T-helper 17 cell (primary cell): ENCODE results near the gene MRPL36. TPM values are rescaled to one million over a fixed set of nuclear protein-coding genes. Genes with fewer than 3 reads are reported as not detected.

ENCODE experiments used
- ATAC-seq: fragments of 150-1000 bp; cut with Tn5 transposase; 2 replicates; pipeline ENCODE4 v1.10.0; 2021; ENCODE audit warnings: mild to moderate bottlenecking, moderate library complexity
- DNase-seq, 3 donors: peaks; one replicate each; pipeline versions ENCODE4 v3.0.0 to v3.0.0-alpha.2; 2020 to 2021
- H3K9me3 ChIP-seq: one replicate; pipeline ENCODE4 v1.7.0; 2013; ENCODE audit warnings: low read length, mild to moderate bottlenecking; ENCODE audit not compliant: control insufficient read depth, poor library complexity, severe bottlenecking
- H3K27ac Mint-ChIP-seq: one replicate; pipeline ENCODE4 v1.8.0; 2022; ENCODE audit warnings: mild to moderate bottlenecking, moderate library complexity, mixed read lengths
- H3K27me3 Mint-ChIP-seq: one replicate; pipeline ENCODE4 v1.8.0; 2022; ENCODE audit warnings: mixed read lengths
- H3K36me3 Mint-ChIP-seq: one replicate; pipeline ENCODE4 v1.8.0; 2022; ENCODE audit warnings: low read depth, mixed read lengths
- H3K4me1 Mint-ChIP-seq: one replicate; pipeline ENCODE4 v1.8.0; 2022; ENCODE audit warnings: mild to moderate bottlenecking, mixed read lengths
- H3K4me3 Mint-ChIP-seq: one replicate; pipeline ENCODE4 v1.8.0; 2022; ENCODE audit warnings: mild to moderate bottlenecking, moderate library complexity, mixed read lengths
- total RNA-seq, 4 donors: library from RNA in 2 of 4; stranded (reverse) in 2 of 4; gene quantifications; one replicate each; pipeline ENCODE4 v1.2.3 and lab custom pipeline; 2022 to 2026

Gene MRPL36
- total RNA-seq, 2 donors from 2014 or later, result 12.3 to 17.7 TPM

- no peaks in the 10 kb centered on the region for H3K9me3 ChIP-seq
- H3K27me3 Mint-ChIP-seq, result peaks cover 35% of the 10 kb centered on the region
- ATAC-seq, result no peak
- no peak overlapping the region for H3K4me3 Mint-ChIP-seq
- peaks cover 3% of the 10 kb centered on the region for H3K4me1 Mint-ChIP-seq
- no peak for DNase-seq
- no peak overlapping the region for H3K27ac Mint-ChIP-seq
- no peaks in the 10 kb centered on the region for H3K36me3 Mint-ChIP-seq
Observed at GRCh38 chr5:1754531-1755220, 45.0 kb downstream of the MRPL36 start.

DNA sequence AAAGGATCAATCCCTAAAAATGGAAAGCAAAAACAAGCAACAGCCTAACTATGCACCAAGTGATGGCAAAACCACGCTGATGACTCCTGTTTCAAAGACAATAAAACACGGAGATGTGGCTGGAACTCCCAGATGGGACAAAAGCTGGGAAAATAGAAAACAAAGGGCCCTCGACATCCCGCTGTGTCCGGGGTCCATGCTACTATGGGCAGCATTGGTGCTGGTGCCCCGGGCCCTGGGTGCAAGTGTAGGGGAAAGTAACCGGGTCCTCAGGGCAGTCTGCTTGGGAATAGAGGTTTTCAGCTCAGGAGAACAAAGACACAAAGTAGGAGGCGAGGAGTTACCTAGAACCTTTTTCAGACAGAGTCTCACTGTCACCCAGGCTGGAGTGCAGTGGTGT, 46.1 kb downstream of the MRPL36 start:
- Mint-ChIP-seq H3K27me3 (peaks cover 38% of the 10 kb centered on the region), H3K4me1 (peaks cover 3% of the 10 kb centered on the region), H3K4me3 (no peak overlapping the region), H3K27ac (no peak overlapping the region), H3K36me3 (no peaks in the 10 kb centered on the region)
- H3K9me3 ChIP-seq, result no peaks in the 10 kb centered on the region
- DNase-seq (no peak), ATAC-seq (no peak)

GRCh38 chr5:1752881-1753280, 46.8 kb downstream of the MRPL36 start:
- ATAC-seq (no peak), DNase-seq (no peak)
- no peaks in the 10 kb centered on the region for H3K36me3 Mint-ChIP-seq

GRCh38 chr5:1751864-1752822, 47.5 kb downstream of the MRPL36 start:
- no peaks in the 10 kb centered on the region for H3K36me3 Mint-ChIP-seq
- H3K27me3 Mint-ChIP-seq, result peaks cover 45% of the 10 kb centered on the region
- DNase-seq, result no peak
- no peaks in the 10 kb centered on the region for H3K9me3 ChIP-seq
- ATAC-seq, result no peak
- no peak overlapping the region for H3K27ac Mint-ChIP-seq
- H3K4me1 Mint-ChIP-seq, result peaks cover 3% of the 10 kb centered on the region
- H3K4me3 Mint-ChIP-seq, result no peak overlapping the region

More at GRCh38 chr5:1752881-1753280, 46.8 kb downstream of the MRPL36 start:
- Mint-ChIP-seq H3K27ac (no peak overlapping the region), H3K27me3 (peaks cover 43% of the 10 kb centered on the region), H3K4me1 (peaks cover 3% of the 10 kb centered on the region), H3K4me3 (no peak overlapping the region)
- H3K9me3 ChIP-seq, result no peaks in the 10 kb centered on the region

GRCh38 chr5:1751026-1751863, 48.4 kb downstream of the MRPL36 start:
- H3K9me3 ChIP-seq, result no peaks in the 10 kb centered on the region
- Mint-ChIP-seq H3K4me3 (no peak overlapping the region), H3K4me1 (peaks cover 3% of the 10 kb centered on the region), H3K27ac (no peak overlapping the region), H3K27me3 (peaks cover 45% of the 10 kb centered on the region), H3K36me3 (no peaks in the 10 kb centered on the region)
- ATAC-seq (no peak), DNase-seq (no peak)

GRCh38 chr5:1750469-1750868, 49.2 kb downstream of the MRPL36 start:
- Mint-ChIP-seq H3K4me3 (no peak overlapping the region), H3K27me3 (peaks cover 46% of the 10 kb centered on the region), H3K4me1 (peaks cover 3% of the 10 kb centered on the region), H3K27ac (no peak overlapping the region), H3K36me3 (no peaks in the 10 kb centered on the region)
- H3K9me3 ChIP-seq, result no peaks in the 10 kb centered on the region
- ATAC-seq (no peak), DNase-seq (no peak)

- DNase-seq, result no peak
- no peaks in the 10 kb centered on the region for H3K9me3 ChIP-seq
- Mint-ChIP-seq H3K36me3 (no peaks in the 10 kb centered on the region), H3K4me3 (no peak overlapping the region), H3K27ac (no peak overlapping the region), H3K4me1 (peaks cover 3% of the 10 kb centered on the region), H3K27me3 (peaks cover 44% of the 10 kb centered on the region)
- no peak for ATAC-seq
Observed at GRCh38 chr5:1749346-1750124, 50.1 kb downstream of the MRPL36 start.

DNA sequence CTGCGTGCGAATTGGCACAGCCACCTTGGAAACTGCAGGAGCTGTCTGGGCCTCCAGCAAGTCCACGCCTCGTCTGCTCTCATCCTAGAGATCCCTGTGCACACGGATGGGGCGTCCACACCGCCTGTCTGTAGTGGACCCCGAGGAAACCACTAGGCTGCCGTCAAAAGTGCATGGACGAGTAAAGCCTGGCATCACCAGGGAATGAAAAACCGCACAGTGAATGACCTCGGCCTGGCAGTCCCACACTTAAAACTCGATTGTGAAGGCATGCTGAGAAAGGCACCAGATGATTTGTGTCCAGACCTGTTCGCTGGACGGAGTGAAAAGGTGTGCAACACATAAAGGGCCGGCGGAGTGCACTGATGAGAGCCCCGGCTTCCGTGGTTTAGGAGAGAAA, 50.8 kb downstream of the MRPL36 start:
- H3K36me3 Mint-ChIP-seq, result no peaks in the 10 kb centered on the region
- peaks cover 3% of the 10 kb centered on the region for H3K4me1 Mint-ChIP-seq
- H3K27ac Mint-ChIP-seq, result no peak overlapping the region
- no peak for ATAC-seq
- no peak for DNase-seq
- H3K27me3 Mint-ChIP-seq, result peaks cover 44% of the 10 kb centered on the region
- H3K4me3 Mint-ChIP-seq, result no peak overlapping the region
- H3K9me3 ChIP-seq, result no peaks in the 10 kb centered on the region

Other genes with a start within 250 kb of the MRPL36 start
- gene NDUFS6, start 1.6 kb upstream of the MRPL36 start, total RNA-seq, result 10 to 100 TPM; 15.2 to 24.7 TPM
- not detected for gene IRX4, start 83.1 kb upstream of the MRPL36 start, total RNA-seq